Activated T-cell treated with anti-CD3 and anti-CD28 coated beads, Interleukin-2, amount 50 U/mL, for 48 hours (primary cell): ENCODE measurements around the gene STYXL2.
A peak's percentile ranks its signal among the peaks of the same experiment; 100 is the strongest.

ENCODE experiments used
- DNase-seq, 2 experiments: peaks; one replicate each; pipeline ENCODE4 v3.0.0-alpha.2; 2020

The STYXL2 gene

GRCh38 chr1:167111868-167112709 is 18.2 kb downstream of the STYXL2 start:
- no peak for DNase-seq

- no peak for DNase-seq
These were observed 20.9 kb downstream of the STYXL2 start for GRCh38 chr1:167114725-167115124.

GRCh38 chr1:167115655-167116054 is 21.8 kb downstream of the STYXL2 start:
- no peak for DNase-seq

- no peak for DNase-seq
These were observed 22.3 kb downstream of the STYXL2 start for GRCh38 chr1:167116174-167116573.

- DNase-seq = no peak
These were observed 23.4 kb downstream of the STYXL2 start for GRCh38 chr1:167117225-167117624.

GRCh38 chr1:167118188-167118587 is 24.3 kb downstream of the STYXL2 start:
- no peak for DNase-seq

GRCh38 chr1:167119696-167120095 is 25.8 kb downstream of the STYXL2 start:
- DNase-seq = no peak

GRCh38 chr1:167120899-167121298 is 27.0 kb downstream of the STYXL2 start:
- no peak for DNase-seq

- peak; percentile 49 to 60 for DNase-seq
These were observed 27.7 kb downstream of the STYXL2 start for GRCh38 chr1:167121375-167122120.

GRCh38 chr1:167122121-167122480 is 28.2 kb downstream of the STYXL2 start:
- DNase-seq = no peak

- no peak for DNase-seq
These were observed 28.7 kb downstream of the STYXL2 start for GRCh38 chr1:167122568-167122967.

- no peak for DNase-seq
These were observed 32.4 kb downstream of the STYXL2 start for GRCh38 chr1:167126317-167126716.

- no peak for DNase-seq
These were observed 32.9 kb downstream of the STYXL2 start for GRCh38 chr1:167126811-167127210.

GRCh38 chr1:167127236-167127635 is 33.4 kb downstream of the STYXL2 start:
- DNase-seq = no peak

GRCh38 chr1:167127661-167128060 is 33.8 kb downstream of the STYXL2 start:
- no peak for DNase-seq

- no peak for DNase-seq
These were observed 34.7 kb downstream of the STYXL2 start for GRCh38 chr1:167128261-167129227.

GRCh38 chr1:167130829-167131510 is 37.1 kb downstream of the STYXL2 start:
- DNase-seq = no peak

GRCh38 chr1:167132301-167133010 is 38.6 kb downstream of the STYXL2 start:
- DNase-seq = no peak

- no peak for DNase-seq
These were observed 41.5 kb downstream of the STYXL2 start for GRCh38 chr1:167135281-167135840.

GRCh38 chr1:167136191-167136614 is 42.3 kb downstream of the STYXL2 start:
- no peak for DNase-seq

- no peak for DNase-seq
These were observed 42.9 kb downstream of the STYXL2 start for GRCh38 chr1:167136806-167137205.
